Activated CD8-positive, alpha-beta memory T cell treated with anti-CD3 and anti-CD28 coated beads, Interleukin-2, amount 50 U/mL, for 4 hours (primary cell): ENCODE measurements around the gene CCDC6.
"Not testable (repeated sequence)": the region's sequence is repeated elsewhere in the genome, so short reads cannot be mapped to it uniquely, and the experiment has no call there.

Experiments used
- DNase-seq: peaks from one replicate; pipeline ENCODE4 v3.0.0-alpha.2; 2020

Gene CCDC6

DNA sequence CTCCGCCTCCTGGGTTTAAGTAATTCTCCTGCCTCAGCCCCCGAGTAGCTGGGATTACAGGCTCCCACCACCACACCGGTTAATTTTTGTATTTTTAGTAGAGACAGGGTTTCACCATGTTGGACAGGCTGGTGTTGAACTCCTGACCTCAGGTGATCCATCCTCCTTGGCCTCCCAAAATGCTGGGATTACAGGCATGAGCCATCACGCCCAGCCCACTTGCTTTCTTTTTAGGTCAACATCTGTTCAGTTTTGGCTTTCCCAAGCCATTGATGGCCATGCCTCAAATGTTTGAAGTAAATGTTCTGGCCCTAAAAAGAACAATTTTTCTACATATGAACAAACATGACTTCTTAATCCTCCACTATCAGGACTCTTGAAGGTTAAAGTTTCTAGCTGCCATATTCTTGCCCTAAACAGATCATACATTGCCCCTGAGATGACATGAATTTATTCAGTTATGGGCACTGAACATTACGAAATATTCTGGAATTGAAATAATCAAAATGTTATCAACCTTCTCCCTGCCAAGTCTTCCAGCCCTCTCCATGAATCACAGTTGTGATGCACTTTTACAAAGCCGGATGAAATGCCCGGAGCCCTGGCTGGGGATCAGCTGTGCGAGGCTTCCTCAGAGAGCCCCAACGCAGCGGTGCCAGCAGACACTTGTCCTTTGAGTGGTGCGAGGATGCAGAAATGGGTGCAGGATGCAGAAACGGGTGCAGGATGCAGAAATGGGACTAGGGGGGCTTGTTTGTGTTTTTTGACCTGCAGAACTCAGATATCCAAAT is 156.0 kb downstream of the CCDC6 start:
- DNase-seq = no peak

DNA sequence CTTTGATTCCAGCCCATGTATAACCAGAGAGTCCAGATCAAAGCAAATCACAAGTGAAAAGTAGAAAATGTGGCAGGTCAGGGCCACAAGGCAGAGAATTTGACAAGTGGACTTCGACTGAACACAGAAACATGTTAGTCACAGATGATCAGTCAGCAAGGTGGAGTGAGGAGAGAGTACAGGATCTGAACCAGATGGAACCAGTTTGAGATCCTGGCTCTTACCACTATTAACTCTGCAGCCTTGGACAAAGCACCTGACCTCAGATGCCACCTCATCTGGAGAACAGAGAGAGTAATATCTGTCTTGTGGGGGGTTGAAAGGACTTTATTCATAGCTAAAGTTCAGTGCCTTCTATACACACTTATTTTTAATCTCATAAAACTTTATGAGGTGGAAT is 157.5 kb downstream of the CCDC6 start:
- DNase-seq = no peak

- no peak for DNase-seq
These were observed 161.1 kb downstream of the CCDC6 start for GRCh38 chr10:59745163-59745650.

DNA sequence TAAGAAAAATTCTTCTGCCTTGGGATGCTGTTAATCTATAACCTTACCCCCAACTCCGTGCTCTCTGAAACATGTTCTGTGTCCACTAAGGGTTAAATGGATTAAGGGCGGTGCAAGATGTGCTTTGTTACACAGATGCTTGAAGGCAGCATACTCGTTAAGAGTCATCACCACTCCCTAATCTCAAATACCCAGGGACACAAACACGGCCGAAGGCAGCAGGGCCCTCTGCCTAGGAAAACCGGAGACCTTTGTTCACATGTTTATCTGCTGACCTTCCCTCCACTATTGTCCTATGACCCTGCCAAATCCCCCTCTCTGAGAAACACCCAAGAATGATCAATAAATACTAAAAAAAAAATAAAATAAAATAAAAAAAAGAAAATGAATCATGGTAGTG is 161.6 kb downstream of the CCDC6 start:
- not testable (repeated sequence) for DNase-seq

DNA sequence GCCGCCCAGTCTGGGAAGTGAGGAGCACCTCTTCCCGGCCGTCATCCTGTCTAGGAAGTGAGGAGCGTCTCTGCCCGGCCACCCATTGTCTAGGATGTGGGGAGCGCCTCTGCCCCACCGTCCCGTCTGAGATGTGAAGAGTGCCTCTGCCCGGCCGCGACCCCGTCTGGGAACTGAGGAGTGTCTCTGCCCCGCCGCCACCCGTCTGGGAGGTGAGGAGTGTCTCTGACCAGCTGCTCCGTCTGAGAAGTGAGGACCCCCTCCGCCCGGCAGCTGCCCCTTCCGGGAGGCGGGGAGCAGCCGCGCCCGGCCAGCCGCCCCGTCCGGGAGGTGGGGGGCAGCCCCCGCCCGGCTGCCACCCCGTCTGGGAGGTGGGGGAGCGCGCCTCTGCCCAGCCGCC is 162.2 kb downstream of the CCDC6 start:
- DNase-seq = not testable (repeated sequence)

- DNase-seq = no peak
These were observed 164.8 kb downstream of the CCDC6 start for GRCh38 chr10:59741583-59741982.

DNA sequence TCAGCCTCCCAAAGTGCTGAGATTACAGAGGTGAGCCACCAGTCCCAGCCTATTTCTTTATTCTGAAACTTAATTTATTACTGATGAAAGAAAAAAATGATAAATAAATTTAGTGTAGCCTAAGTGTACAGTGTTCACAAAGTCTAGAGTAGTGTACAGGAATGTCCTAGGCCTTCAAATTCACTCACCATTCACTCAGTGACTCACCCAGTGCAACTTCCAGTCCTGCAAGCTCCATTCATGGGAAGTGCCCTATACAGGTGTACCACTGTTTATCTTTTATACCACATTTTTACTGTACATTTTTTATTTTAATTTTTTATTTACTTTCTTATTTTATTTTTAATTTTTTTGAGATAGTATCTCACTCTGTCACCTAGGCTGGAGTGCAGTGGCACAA is 165.3 kb downstream of the CCDC6 start:
- DNase-seq = no peak
